Activated CD4-positive, alpha-beta T cell treated with anti-CD3 and anti-CD28 coated beads, Interleukin-2, amount 50 U/mL, for 4 hours (primary cell): Measurements from ENCODE around the gene TMEM74B.
"Not testable (repeated sequence)": the region's sequence is repeated elsewhere in the genome, so short reads cannot be mapped to it uniquely, and the experiment has no call there.

Experiments used
- DNase-seq, 2 experiments: peaks; one replicate each; pipeline ENCODE4 v3.0.0-alpha.2; 2020

TMEM74B gene

GRCh38 chr20:1178103-1178502 is 6.7 kb downstream of the TMEM74B start:
- DNase-seq = no peak

GRCh38 chr20:1177680-1178079 is 7.1 kb downstream of the TMEM74B start:
- DNase-seq = no peak

DNA sequence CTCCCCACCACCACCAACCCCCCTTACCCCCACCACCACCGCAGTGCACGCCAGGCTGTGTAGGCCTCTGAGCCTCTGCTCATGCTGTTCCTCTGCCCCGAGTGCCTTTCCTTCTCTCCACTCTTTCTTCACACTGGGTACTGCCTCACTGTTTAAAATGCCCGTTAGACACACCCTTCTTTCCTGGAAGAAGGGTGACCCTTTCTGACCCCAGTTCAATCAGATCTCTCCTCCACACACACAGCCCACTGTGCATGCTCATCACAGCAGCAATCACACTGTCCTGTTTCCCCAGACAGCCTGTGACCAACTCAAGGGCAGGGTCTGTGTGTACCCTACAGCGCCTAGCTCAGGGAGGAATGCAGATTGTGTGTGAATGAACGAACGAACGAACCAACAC is 10.0 kb downstream of the TMEM74B start:
- DNase-seq = no peak

DNA sequence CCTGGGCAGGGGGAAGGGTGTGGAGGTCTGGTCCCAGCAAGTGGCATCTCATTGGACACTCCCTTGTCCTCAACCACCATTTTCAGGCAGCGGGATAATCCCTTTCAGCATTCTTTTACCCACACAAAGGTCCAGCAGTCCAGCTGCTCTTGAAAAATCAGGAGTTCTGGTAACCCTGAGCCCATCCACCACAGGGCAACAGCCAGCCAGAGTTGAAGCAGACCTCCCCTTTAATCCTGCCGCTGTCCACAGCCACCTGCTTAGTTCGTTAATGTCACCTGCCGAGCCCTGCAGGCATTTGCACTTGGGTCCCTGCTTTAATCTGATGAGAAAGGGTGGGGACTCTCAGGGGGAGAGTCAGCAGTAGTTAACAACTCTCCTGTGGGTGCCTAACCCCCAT is 11.1 kb downstream of the TMEM74B start:
- no peak for DNase-seq

GRCh38 chr20:1171461-1172093 is 13.2 kb downstream of the TMEM74B start:
- no peak for DNase-seq

- DNase-seq = no peak
These were observed 15.6 kb downstream of the TMEM74B start for GRCh38 chr20:1169224-1169623.

GRCh38 chr20:1166948-1167720 is 17.6 kb downstream of the TMEM74B start:
- DNase-seq = no peak

- no peak for DNase-seq
These were observed 18.8 kb downstream of the TMEM74B start for GRCh38 chr20:1165941-1166340.

DNA sequence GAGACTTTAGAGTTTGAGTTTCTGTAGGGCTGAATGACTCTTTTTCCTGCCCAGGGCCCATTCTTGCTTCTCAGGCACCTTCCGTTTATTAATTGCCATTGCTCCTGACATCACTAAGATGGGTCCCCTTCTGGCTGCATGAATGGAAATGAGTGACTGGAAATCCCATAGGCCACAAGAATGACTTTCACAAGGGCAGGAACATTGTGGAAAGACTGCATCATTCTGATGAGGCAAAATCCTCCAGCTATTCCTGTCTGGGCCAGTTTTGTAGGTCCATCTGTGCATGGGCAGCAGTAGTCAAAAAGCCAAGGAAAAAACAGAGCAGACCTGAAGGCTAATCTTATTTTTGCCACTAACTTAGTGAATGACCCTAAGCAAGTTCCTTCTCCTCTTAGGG is 19.3 kb downstream of the TMEM74B start:
- DNase-seq = no peak

GRCh38 chr20:1164871-1165270 is 19.9 kb downstream of the TMEM74B start:
- no peak for DNase-seq

DNA sequence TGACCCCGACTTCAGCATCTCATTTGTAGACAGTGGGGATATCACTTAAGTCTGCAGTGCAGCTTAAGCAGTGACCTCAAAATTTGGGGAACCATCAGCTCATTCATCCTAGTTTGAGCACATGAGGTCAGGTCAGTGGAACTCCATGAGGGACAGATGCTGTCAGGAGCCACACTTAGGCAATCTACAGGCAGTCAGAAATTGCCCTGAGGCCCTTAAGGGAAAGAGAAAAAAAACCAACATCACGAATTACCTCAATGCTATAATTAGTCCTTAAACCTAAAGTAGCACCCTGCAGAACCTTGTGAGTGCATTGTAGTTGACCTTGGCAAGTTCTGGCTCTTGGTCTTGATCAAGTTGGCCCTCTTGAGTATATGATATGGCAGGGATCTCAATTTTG is 21.1 kb downstream of the TMEM74B start:
- no peak for DNase-seq

GRCh38 chr20:1163105-1163504 is 21.7 kb downstream of the TMEM74B start:
- no peak for DNase-seq

GRCh38 chr20:1160991-1161390 is 23.8 kb downstream of the TMEM74B start:
- no peak for DNase-seq

DNA sequence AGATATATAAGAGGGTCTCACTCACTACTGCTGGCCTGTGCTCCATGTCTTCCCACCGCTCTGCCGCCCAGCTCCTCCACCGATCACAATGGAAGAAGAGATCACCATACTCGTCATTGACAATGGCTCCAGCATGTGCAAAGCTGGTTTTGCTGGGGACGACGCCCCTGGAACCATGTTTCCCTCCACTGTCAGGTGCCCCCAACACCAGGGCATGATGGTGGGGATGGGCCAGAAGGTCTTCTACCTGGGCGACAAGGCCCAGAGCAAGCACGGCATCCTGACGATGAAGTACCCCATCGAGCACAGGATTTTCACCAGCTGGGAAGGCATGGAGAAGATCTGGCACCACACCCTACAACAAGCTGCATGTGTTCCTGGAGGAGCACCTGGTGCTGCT is 24.3 kb downstream of the TMEM74B start:
- DNase-seq = no peak

- no peak for DNase-seq
These were observed 29.4 kb downstream of the TMEM74B start for GRCh38 chr20:1155342-1155741.

DNA sequence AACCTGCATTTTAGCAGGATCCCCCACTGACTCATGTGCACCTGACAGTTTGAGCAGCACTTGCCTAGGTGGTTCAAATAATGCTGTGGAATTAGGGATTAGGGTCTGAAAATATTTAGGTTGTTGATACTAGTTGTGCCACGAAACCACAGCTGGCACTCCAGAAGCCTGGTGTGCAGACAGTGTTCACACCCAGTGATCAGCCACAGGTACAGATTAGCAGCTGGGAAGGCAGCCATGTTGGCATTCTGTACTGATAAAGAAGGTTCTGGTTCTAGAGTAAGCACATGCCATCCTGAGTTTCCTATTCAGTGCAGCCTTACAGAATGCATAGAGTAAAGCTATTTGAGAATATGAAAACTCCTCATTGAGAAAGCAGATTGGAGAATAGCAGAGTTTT is 30.1 kb downstream of the TMEM74B start:
- DNase-seq = no peak

DNA sequence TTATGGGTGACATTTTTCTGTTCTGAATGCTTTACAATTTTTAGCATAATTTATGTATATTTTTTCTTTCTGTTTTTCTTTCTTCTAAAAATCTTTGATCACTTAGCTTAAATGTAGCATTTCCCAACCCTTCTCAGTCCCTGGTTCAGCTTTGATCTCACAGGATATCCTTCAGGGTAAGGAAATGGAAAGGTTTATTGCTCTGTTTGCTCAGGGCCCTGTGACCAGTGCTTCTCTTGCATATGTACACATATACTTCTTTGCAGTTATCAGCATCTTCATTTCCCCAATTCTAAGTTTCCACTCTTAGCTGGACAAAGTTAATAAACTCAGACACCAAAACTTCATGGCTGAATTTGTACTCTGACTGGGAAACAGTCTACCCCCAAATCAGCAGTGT is 30.6 kb downstream of the TMEM74B start:
- DNase-seq = no peak

GRCh38 chr20:1150968-1151367 is 33.8 kb downstream of the TMEM74B start:
- no peak for DNase-seq

GRCh38 chr20:1150218-1150617 is 34.6 kb downstream of the TMEM74B start:
- DNase-seq = no peak

GRCh38 chr20:1149812-1150211 is 35.0 kb downstream of the TMEM74B start:
- DNase-seq = not testable (repeated sequence)

DNA sequence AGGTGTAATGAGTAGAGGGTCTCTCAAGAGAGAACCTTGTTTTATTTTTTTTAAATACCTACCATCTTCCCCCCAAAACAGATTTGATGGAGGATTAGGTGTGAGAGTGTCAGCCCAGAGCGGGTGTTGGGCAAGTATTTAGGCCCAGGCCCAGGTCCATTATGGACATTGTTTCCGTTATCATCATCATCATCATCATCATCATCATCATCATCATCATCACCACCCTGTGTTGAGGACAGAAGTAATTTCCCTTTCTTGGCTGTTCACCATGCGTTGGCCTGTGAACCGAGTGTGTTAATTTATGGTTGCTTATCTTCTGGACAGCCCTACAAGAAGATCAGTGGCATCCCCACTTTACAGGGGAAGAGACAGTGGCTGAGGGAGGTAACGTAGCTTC is 37.8 kb downstream of the TMEM74B start:
- no peak for DNase-seq

- no peak for DNase-seq
These were observed 40.2 kb downstream of the TMEM74B start for GRCh38 chr20:1144401-1145172.

DNA sequence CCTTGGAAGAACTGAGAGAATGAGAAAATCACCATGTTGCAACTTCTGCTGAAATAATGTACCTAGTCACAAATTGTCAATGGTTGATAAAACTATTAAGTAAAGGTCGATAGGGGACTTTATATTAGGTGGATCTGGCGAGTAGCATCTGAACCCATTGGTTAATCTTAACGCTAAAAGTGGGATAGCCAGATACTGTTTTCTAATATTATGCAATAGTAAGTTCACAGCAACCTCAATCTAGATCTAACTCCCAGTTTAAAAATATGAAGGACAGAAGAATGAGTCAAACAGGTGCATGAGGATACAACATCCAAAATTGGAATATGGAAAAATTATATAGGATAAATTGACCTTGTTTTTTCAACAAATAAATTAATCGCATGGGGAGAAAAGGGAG is 47.5 kb downstream of the TMEM74B start:
- no peak for DNase-seq

GRCh38 chr20:1134836-1135235 is 49.9 kb downstream of the TMEM74B start:
- no peak for DNase-seq
